Measurements from ENCODE around the gene CDH23.

CDH23 gene

DNA sequence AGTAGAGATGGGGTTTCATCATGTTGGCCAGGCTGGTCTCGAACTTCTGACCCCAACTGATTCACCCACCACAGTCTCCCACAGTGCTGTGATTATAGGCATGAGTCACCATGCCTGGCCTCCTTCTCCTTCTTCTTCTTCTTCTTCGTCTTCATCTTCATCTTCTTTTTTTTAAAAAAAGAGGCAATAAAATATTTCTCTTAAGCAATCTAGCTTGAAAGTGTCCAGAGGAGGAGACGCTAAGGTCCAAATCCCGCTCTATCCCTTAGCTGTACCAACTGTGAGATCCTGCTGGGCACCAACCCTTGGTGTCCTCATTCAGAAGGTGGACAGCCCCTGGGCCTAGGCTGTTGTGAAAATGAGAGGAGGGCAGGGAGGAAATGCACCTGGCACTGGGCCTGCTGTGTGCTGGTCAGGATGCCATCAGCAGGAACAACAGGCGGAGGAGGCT, 468.2 kb downstream of the CDH23 start:
- Histone ChIP-seq H3K36me3 (ENCODE audit: insufficient read depth, low read depth, low read length) (no peaks in the 10 kb centered on the region), H3K4me1 (ENCODE audit: insufficient read depth, low read length) (peaks cover 10% of the 10 kb centered on the region), H3K9ac (ENCODE audit: low read depth, low read length) (no peak overlapping the region), H3K27me3 (ENCODE audit: insufficient read depth, low read length) (no peaks in the 10 kb centered on the region), H3K4me3 (ENCODE audit: low read length) (no peak overlapping the region), H3K9me3 (ENCODE audit: insufficient read depth, low read depth, low read length) (no peaks in the 10 kb centered on the region), H3K27ac (ENCODE audit: low read length) (no peak overlapping the region)

All from iPS-20b (cell line).